ENCODE results near the gene SCD5.

Gene SCD5

DNA sequence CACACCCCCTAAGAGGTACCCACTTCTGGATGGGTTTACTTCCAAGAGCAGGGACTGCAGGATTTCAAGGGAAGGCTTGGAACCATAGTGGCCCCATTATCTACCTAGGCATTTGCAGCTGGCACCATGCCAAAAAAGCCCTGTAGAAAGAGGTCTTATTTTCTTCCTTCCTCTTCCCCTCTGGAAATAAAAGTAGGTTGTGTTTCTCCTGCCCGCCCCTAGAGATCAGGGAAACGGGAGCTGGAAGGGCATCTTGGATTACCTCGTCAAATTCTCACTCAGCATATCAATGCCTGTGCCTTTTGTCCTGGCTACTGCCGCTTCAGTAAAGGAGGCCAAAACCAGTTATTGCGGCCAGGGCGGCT, 1.6 kb downstream of the SCD5 start:
- no peak for DNase-seq (ENCODE audit: low read depth)

GRCh38 chr4:82792912-82793649, 5.5 kb downstream of the SCD5 start:
- no peak for DNase-seq (ENCODE audit: low read depth)

DNA sequence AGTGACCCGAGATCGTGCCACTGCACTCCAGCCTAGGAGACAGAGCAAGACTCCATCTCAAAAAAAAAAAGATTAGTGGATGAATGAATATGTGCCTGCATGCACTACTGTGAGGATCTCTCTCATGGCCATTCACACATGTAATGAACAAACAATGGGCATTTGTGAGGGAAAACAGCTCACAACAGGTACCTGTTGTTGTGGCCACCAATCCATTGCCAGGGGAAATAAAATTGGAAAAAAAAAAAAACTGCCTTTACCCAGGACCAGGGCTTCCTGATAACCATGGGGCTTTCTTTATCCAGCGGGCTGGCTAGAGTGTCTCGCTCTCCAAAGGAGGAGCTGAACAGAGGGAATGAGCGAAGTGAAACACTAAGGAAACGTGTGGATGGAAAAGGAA, 7.4 kb downstream of the SCD5 start:
- DNase-seq (ENCODE audit: low read depth): no peak

DNA sequence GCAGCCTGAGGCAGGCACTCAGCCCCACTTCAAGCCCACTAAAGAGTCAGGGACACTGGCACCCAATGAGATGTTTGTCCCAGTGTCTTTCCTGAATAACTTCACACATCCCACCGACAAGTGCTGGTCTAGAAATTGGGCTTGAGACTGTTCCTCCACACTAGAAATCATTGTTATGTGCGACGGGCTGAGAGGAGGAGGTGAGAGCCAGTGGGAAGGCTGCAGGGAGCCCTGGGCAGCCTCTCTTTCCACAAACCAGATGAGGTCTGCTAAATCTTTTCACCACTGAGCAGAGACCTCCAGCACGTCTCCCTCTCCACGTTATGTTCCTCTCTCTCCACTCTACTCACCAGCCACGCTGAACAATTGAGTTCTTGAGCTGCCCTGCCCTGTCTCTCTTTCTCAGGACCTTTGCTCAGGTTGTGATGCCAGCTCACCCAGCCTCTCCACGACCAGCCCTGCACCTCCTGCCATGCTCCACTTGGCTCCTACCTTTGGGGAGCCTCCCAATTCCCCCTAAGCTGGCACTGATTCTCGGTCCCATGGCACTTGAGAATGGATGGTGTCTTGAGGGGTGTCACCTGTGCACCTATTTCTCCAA, 8.4 kb downstream of the SCD5 start:
- DNase-seq (ENCODE audit: low read depth): no peak

DNA sequence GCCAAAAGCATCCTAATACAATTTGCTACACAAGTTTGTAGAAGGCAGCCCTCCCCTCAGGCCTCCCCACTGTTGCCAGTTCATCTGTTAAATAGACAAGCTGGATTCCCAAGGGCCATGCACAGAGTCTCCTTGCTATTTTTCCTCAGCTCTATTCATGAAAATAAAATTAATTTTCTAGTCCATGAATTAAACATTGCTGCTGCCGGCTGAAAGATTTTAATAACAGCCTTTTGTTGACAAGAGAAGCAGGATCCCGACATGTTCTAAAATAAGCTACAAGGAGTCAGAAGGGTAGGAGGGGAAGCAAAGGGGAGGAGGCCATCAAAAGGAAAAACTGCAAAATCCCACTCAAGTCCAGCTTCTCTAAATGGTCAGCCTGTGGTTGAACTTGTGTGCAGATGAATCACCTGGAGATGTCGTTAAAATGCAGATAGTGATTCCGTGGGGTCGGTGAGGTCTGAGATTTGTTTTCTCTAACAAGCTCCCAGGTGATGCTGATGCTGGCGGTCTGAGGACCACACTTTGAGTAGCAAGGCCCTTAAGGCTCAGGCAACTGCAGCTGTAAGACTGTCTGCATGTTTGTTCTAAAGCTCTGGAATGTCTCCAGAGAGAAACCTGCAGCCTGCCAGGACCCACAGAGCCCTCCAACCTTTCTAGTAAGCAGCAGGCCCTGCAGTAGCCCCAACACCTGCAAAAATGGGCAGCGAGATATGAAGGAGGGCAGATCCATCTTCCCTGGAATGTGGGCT, 9.4 kb downstream of the SCD5 start:
- DNase-seq (ENCODE audit: low read depth): no peak

DNA sequence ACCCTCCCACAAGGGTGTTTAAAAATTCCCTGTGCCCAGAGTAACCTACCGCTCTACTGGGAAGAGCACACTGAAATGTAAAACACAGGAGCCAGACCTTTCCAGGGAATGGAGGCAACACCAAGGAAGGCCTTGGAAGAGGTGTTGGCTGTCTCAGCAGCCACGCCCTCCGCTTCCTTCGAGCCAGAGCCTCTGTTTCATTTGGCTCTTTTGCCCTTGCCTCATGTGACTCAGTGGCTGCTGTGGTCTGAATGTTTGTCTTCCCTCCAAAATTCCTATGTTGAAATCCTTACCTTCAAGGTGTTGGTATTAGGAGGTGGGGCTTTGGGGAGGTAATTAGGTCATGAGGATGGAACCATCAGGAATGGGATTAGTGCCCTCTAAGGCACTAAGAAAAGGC, 11.3 kb downstream of the SCD5 start:
- DNase-seq (ENCODE audit: low read depth): no peak

DNA sequence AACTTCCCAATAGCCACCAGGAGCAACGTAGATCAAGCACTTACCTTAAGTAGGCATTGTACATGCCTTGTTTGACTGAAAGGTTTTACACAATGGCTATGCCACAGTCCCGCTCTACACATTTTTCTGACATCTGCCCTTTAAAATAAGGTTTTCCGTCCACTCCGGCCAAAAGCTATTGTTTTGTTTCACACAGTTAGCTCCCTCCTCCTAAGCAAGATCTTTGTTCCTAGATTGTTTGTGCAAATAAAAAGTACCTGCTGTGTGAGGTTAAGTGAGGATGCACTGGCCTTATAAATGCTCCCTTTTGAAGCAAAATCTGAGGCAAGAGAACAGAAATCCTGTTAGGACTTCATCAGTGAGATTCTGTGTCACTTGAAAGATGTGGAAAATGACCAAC, 11.8 kb downstream of the SCD5 start:
- no peak for DNase-seq (ENCODE audit: low read depth)

- DNase-seq (ENCODE audit: low read depth): peak; percentile 94
Observed at GRCh38 chr4:82785611-82786400, 12.8 kb downstream of the SCD5 start.

DNA sequence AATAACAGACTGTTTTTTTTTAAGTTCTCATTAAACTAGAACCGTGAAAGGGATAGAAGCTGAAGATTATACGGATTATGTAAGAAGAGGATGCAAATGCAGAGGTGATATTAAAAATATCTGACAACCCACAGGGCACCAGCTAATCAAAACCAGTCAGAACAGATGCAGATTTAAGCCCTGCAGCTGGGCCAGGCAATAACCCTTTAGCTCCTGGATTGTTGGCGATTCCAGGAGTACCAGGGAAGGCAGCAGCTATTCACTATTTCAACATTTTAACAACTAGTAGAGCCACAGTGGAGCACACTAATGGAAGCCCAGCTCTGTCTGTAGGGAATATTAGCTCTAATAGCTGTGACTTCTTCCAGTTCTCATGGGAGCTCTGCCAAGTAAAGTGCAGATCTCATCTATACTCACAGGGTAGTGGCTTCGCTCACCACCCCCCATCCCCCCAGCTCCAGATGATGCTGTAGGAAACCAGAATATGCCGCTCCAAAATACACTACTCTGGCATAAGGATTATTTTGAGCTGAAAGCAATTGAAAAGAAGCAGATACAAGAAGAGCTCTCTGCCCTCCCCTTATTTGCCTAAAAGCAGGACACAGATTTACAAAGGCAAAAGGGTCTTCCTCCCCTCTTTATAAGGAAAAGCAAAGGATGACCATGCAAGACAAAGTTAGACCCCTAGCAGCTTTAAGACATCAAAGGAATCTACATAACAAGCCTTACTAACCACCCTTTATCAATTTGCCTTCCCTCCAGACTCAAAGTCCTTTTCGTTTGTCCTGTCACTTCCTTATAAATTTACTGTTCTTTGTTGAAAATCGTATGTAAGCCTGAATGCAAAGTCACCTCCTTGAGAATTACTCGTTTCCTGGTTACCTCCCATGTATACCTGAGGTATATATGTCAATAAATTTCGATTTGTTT, 13.7 kb downstream of the SCD5 start:
- peak; percentile 76 for DNase-seq (ENCODE audit: low read depth)

GRCh38 chr4:82782626-82783345, 15.8 kb downstream of the SCD5 start:
- DNase-seq (ENCODE audit: low read depth): no peak

DNA sequence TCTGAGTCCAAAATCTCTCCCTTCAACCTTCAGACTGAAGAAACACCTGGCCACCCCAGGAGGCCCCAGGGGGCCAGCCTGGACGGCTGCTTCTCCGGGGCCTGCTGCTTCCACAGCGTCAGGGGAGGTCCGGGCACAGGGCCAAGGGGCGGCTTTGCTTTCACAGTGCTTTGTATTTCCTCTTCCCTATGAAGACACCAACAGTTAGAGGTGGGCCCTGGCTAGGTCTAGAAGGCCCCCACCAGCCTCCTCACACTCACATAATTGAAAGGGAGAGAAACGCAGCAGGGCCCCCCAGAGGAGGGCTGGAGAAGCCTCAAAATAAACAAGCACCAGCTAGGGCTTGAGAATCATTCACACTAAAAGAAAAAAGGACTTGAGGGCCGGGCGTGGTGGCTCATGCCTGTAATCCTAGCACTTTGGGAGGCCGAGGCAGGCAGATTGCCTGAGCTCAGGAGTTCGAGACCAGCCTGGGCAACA, 17.8 kb downstream of the SCD5 start:
- DNase-seq (ENCODE audit: low read depth): peak; percentile 80

GRCh38 chr4:82780170-82780751, 18.3 kb downstream of the SCD5 start:
- no peak for DNase-seq (ENCODE audit: low read depth)

DNA sequence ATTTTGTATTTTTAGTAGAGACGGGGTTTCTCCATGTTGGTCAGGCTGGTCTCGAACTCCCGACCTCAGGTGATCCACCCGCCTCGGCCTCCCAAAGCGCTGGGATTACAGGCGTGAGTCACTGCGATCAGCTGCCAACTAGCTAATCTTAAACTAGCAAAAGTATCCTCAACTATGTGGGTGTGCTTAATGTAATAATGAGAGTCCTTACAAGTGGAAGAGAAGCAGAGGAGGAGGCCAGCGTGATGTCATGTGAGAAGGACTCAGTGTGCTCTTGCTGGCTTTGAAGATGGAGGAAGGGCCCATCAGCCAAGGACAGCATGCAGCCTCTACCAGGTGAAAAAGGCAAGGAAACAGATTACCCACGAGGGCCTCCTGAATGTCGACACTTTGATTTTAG, 19.6 kb downstream of the SCD5 start:
- DNase-seq (ENCODE audit: low read depth): peak; percentile 85

- DNase-seq (ENCODE audit: low read depth): no peak
Observed at GRCh38 chr4:82777857-82778525, 20.6 kb downstream of the SCD5 start.

- DNase-seq (ENCODE audit: low read depth): peak; percentile 89
Observed at GRCh38 chr4:82776925-82777542, 21.6 kb downstream of the SCD5 start.

- DNase-seq (ENCODE audit: low read depth): no peak
Observed at GRCh38 chr4:82775243-82775642, 23.4 kb downstream of the SCD5 start.

DNA sequence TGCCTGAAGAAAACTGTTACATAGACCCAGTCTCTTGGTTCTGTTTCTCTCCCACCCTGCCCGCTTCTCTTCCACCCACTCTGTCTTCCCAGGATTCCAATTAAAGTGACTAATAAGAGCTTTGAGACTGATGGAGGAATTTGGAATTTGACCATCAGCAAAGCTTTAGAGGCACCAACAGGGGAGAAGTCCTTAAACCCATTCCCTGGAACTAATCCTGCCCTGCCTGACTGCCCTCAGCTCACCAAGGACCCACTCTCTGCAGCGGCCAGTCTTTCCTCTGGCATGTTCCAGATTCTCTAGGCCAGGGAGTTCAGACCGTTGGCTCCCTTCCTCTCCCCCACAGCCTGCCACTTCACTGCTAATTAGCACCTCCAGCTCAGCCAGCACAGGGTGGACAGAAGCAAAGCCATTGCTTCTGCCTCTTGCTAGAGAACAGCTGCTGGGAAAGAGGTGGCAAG, 23.9 kb downstream of the SCD5 start:
- DNase-seq (ENCODE audit: low read depth): no peak

DNA sequence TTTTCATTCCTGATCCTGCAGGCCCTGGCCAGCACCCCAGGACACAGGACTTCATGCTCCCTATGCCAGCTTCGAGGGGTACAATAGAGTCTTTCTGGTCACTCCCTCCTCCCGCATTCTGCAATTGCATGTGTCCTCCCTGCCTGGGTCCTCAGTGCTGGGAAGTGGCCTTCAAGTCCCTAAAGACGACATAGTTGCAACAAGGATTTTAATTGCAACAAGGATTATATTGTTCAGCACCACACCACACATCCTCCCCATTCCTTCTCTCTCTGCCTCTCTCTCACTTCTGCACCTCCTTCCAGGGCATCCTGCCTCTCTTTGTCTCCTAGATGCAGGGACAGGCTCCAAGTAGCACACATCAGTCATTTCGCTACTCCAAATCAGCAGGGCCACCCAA, 25.5 kb downstream of the SCD5 start:
- DNase-seq (ENCODE audit: low read depth): no peak

DNA sequence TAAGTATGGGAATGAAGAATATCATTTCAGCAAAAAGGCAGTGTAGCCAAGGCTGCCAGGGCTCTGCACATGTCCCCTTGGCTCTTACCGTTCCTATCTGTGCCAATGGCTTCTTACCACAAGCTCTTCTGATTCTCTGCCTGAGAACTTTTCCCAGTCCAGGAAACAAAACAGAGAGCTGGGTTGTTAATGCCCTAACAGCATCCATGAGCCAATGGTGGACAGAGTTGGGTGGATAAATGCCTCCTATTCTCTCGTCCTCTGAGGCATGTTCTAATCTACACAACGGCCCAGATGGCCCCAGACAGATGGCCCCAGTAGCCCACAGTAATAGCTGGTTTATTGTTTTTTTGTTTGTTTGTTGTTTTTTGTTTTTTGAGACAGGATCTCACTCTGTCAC, 28.0 kb downstream of the SCD5 start:
- no peak for DNase-seq (ENCODE audit: low read depth)

Data from iris pigment epithelial cell (primary cell).